GM10266 (cell line): Measurements from ENCODE around the gene SQSTM1.

Experiments
- DNase-seq: peaks from one replicate; pipeline ENCODE4 v3.0.0; 2012; ENCODE audit errors: extremely low spot score
- CTCF ChIP-seq: IDR thresholded peaks from 2 replicates; pipeline ENCODE4 v1.5.1; 2012; ENCODE audit warnings: mild to moderate bottlenecking, low read depth; ENCODE audit not compliant: control insufficient read depth, insufficient read depth; ENCODE audit errors: missing control alignments

Gene SQSTM1

GRCh38 chr5:179863449-179864085 is 42.9 kb downstream of the SQSTM1 start:
- DNase-seq = no peak
- no peak for TF ChIP-seq CTCF

- DNase-seq = no peak
- TF ChIP-seq CTCF = no peak
Observed at GRCh38 chr5:179864686-179865085, 44.0 kb downstream of the SQSTM1 start.

GRCh38 chr5:179865491-179866240 is 45.0 kb downstream of the SQSTM1 start:
- TF ChIP-seq CTCF = no peak
- no peak for DNase-seq

- DNase-seq = peak; percentile 58
- peak; percentile 16 for TF ChIP-seq CTCF
Observed at GRCh38 chr5:179866241-179867078, 45.8 kb downstream of the SQSTM1 start.

- no peak for DNase-seq
- TF ChIP-seq CTCF = no peak
Observed at GRCh38 chr5:179867079-179867465, 46.4 kb downstream of the SQSTM1 start.

- TF ChIP-seq CTCF = no peak
- no peak for DNase-seq
Observed at GRCh38 chr5:179867476-179867875, 46.8 kb downstream of the SQSTM1 start.

GRCh38 chr5:179868541-179868940 is 47.8 kb downstream of the SQSTM1 start:
- TF ChIP-seq CTCF = no peak
- DNase-seq = no peak
